ENCODE data around the gene RHOBTB1. TPM values are rescaled to one million over a fixed set of nuclear protein-coding genes. Genes with fewer than 3 reads are reported as not detected.

RHOBTB1 gene
- polyA plus RNA-seq, 2 donors, result 0.73 to 0.77 TPM

DNA sequence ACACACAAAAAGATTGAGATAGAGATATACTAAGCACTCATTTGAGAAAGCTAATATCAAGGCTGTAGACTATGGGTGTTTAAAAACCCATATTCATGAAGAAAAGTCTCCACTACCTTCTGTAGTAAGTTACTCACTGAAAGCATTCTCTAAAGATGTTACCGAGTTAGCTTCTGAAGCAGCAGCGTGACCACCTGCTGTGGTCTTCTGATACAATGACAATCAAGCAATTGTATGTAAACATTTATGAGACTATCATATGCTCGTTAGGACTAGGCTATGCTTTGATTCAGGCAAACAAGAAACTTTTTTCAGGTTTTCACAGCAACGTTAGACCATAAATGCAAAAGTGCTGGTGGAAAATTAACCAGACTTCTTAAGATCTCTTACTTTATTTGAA is 11.2 kb downstream of the RHOBTB1 start:
- 65 to 85% methylated on average over 4 of the region's 4 CpGs for WGBS, 2 donors
- Histone ChIP-seq H3K36me3 (ENCODE audit: control insufficient read depth in 2 of 2, insufficient read depth in 2 of 2, low read length in 1 of 2) (no peaks in the 10 kb centered on the region), H3K27ac (ENCODE audit: low read depth in 2 of 2, low read length in 1 of 2) (no peak overlapping the region), H3K4me3 (ENCODE audit: low read depth in 1 of 2, low read length in 2 of 2) (no peak overlapping the region), H3K27me3 (ENCODE audit: control insufficient read depth in 1 of 2, insufficient read depth in 2 of 2, low read length in 2 of 2) (no peaks in the 10 kb centered on the region), H3K9me3 (ENCODE audit: control insufficient read depth in 2 of 2, insufficient read depth in 1 of 2, low read depth in 1 of 2, low read length in 1 of 2) (no peaks in the 10 kb centered on the region), H3K4me1 (ENCODE audit: control insufficient read depth in 2 of 2, insufficient read depth in 2 of 2, low read length in 1 of 2) (no peaks in the 10 kb centered on the region)

DNA sequence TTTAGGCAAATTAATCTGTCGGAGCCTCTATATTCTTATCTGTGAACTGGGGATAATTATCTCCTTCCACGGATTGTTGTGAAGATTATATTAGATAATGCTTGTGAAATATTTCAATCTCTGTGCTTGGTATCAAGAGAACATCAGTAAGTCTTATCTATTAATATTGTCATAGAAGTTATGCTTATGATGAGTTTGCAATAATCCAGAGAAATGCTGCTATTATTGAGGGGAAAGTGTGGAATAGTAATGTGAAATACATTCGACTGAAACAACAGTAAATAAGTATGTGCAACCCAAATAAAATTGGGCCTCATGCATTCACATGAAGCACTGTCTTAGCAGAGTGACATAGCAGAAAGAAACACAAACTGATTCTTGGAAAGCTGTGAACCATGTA is 13.7 kb downstream of the RHOBTB1 start:
- WGBS, 2 donors, result 66 to 85% methylated on average over 3 of the region's 3 CpGs
- Histone ChIP-seq H3K27me3 (ENCODE audit: control insufficient read depth in 1 of 2, insufficient read depth in 2 of 2, low read length in 2 of 2) (no peaks in the 10 kb centered on the region), H3K27ac (ENCODE audit: low read depth in 2 of 2, low read length in 1 of 2) (no peak overlapping the region), H3K4me1 (ENCODE audit: control insufficient read depth in 2 of 2, insufficient read depth in 2 of 2, low read length in 1 of 2) (no peaks in the 10 kb centered on the region), H3K9me3 (ENCODE audit: control insufficient read depth in 2 of 2, insufficient read depth in 1 of 2, low read depth in 1 of 2, low read length in 1 of 2) (no peaks in the 10 kb centered on the region), H3K4me3 (ENCODE audit: low read depth in 1 of 2, low read length in 2 of 2) (no peak overlapping the region), H3K36me3 (ENCODE audit: control insufficient read depth in 2 of 2, insufficient read depth in 2 of 2, low read length in 1 of 2) (no peaks in the 10 kb centered on the region)

DNA sequence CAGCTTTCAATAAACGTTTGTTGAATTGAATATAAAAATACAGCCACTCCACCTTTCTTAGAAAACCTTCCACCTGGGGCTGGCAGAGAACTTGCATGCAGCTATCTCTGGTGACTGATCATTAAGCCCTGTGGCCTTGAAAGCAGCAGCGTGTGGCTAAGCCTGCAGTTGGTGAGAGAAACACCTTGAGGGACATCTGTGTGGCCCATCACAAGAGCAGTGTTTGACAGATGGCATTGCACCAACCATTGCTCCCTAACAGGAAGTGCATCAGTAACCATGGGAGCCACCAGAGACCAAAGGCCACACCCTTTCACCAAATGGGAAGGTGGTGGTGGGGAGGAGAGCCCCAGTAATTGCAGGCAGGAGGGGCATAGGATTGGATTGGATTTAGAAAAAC is 22.4 kb downstream of the RHOBTB1 start:
- no peaks in the 10 kb centered on the region for H3K36me3 ChIP-seq (ENCODE audit: control insufficient read depth in 2 of 2, insufficient read depth in 2 of 2, low read length in 1 of 2)
- 43 to 55% methylated on average over 2 of the region's 2 CpGs for WGBS, 2 donors
- no peaks in the 10 kb centered on the region for H3K27me3 ChIP-seq (ENCODE audit: control insufficient read depth in 1 of 2, insufficient read depth in 2 of 2, low read length in 2 of 2)
- H3K9me3 ChIP-seq (ENCODE audit: control insufficient read depth in 2 of 2, insufficient read depth in 1 of 2, low read depth in 1 of 2, low read length in 1 of 2), result no peaks in the 10 kb centered on the region
- H3K4me1 ChIP-seq (ENCODE audit: control insufficient read depth in 2 of 2, insufficient read depth in 2 of 2, low read length in 1 of 2), result no peaks in the 10 kb centered on the region
- no peak overlapping the region for H3K4me3 ChIP-seq (ENCODE audit: low read depth in 1 of 2, low read length in 2 of 2)
- H3K27ac ChIP-seq (ENCODE audit: low read depth in 2 of 2, low read length in 1 of 2), result no peak overlapping the region

DNA sequence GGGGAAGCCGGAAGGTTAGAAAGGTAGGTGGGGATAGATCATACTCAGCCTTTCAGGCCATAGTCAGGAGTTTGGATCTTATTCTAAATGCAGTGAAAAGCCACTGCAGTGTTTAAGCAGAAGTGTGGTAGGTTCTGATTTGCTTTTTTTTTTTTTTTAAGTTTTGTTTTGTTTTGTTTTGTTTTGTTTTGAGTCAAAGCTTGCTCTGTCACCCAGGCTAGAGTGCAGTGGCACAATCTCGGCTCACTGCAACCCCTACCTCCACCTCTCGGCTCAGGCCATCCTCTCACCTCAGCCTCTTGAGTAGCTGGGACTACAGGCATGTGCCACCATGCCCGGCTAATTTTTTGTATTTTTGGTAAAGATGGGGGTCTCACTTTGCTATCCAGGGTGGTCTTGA is 23.5 kb downstream of the RHOBTB1 start:
- Histone ChIP-seq H3K9me3 (ENCODE audit: control insufficient read depth in 2 of 2, insufficient read depth in 1 of 2, low read depth in 1 of 2, low read length in 1 of 2) (no peaks in the 10 kb centered on the region), H3K27me3 (ENCODE audit: control insufficient read depth in 1 of 2, insufficient read depth in 2 of 2, low read length in 2 of 2) (no peaks in the 10 kb centered on the region), H3K27ac (ENCODE audit: low read depth in 2 of 2, low read length in 1 of 2) (no peak overlapping the region), H3K36me3 (ENCODE audit: control insufficient read depth in 2 of 2, insufficient read depth in 2 of 2, low read length in 1 of 2) (no peaks in the 10 kb centered on the region), H3K4me1 (ENCODE audit: control insufficient read depth in 2 of 2, insufficient read depth in 2 of 2, low read length in 1 of 2) (no peaks in the 10 kb centered on the region), H3K4me3 (ENCODE audit: low read depth in 1 of 2, low read length in 2 of 2) (no peak overlapping the region)
- 88 to 99% methylated on average over 4 of the region's 4 CpGs for whole genome bisulfite sequencing, 2 donors

DNA sequence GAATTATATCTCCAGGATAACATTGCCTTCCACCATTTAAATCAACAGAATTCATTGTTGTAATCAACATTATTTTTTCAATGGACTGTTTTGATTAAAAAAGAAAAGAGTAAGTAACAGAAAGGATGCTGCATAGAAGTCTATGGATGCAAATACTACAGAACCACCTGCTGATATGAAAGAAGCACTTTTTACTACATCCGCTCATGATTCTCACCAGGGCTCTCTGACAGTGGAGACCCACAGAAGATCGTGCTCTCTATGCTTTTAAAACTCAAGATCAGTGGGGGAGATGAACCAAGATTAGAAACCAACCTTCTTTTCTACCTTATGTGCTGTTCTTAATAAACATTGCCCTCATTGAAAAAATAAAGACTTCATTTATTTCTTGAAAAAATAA is 24.4 kb downstream of the RHOBTB1 start:
- H3K27me3 ChIP-seq (ENCODE audit: control insufficient read depth in 1 of 2, insufficient read depth in 2 of 2, low read length in 2 of 2), result no peaks in the 10 kb centered on the region
- no peaks in the 10 kb centered on the region for H3K36me3 ChIP-seq (ENCODE audit: control insufficient read depth in 2 of 2, insufficient read depth in 2 of 2, low read length in 1 of 2)
- no peaks in the 10 kb centered on the region for H3K4me1 ChIP-seq (ENCODE audit: control insufficient read depth in 2 of 2, insufficient read depth in 2 of 2, low read length in 1 of 2)
- no peak overlapping the region for H3K4me3 ChIP-seq (ENCODE audit: low read depth in 1 of 2, low read length in 2 of 2)
- no peak overlapping the region for H3K27ac ChIP-seq (ENCODE audit: low read depth in 2 of 2, low read length in 1 of 2)
- WGBS, 2 donors, result 90 to 93% methylated on average over 2 of the region's 2 CpGs
- H3K9me3 ChIP-seq (ENCODE audit: control insufficient read depth in 2 of 2, insufficient read depth in 1 of 2, low read depth in 1 of 2, low read length in 1 of 2), result no peaks in the 10 kb centered on the region

DNA sequence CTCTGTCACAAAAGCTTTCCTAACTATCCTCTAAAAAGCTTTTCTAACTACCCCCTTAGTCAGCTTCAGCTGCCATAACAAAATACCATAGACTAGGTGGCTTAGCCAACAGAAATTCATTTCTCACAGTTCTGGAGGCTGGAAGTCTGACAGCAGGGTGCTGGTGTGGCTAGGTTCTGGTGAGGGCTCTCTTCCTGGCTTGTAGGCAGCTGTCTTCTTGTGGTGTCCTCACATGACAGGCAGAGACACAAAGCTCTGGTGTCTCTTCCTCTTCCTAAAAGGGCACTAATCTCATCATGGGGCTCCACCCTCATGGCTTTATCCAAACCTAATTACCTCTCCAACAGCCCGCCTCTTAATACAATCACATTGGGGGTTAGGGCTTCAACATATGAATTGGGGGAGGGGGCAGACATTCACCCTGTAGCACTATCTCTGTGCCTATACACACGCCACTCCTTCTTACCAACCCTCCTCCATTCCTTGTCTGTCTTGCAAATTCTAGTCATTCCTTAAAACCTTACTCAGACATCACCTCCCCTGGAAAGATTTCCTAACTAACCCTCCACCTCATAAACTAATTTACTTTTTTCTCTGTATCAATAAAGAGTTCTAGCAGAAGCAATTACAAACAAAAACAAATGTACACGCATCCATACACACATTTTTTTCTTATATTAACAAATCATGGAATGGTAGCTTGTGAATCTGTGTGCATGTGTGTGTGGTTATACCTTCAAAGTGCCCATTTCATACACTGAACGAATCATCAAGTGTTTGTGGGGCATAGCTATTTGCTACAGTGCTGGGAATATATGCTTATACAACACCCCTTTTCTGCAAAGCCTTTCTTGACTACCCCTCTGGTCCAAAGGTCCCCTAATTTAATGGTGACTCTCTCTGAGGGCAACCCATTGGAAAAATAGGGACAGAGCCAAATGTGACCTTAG is 26.4 kb downstream of the RHOBTB1 start:
- no peak overlapping the region for H3K4me3 ChIP-seq (ENCODE audit: low read depth in 1 of 2, low read length in 2 of 2)
- no peak overlapping the region for H3K27ac ChIP-seq (ENCODE audit: low read depth in 2 of 2, low read length in 1 of 2)
- H3K36me3 ChIP-seq (ENCODE audit: control insufficient read depth in 2 of 2, insufficient read depth in 2 of 2, low read length in 1 of 2), result no peaks in the 10 kb centered on the region
- H3K27me3 ChIP-seq (ENCODE audit: control insufficient read depth in 1 of 2, insufficient read depth in 2 of 2, low read length in 2 of 2), result no peaks in the 10 kb centered on the region
- no peaks in the 10 kb centered on the region for H3K4me1 ChIP-seq (ENCODE audit: control insufficient read depth in 2 of 2, insufficient read depth in 2 of 2, low read length in 1 of 2)
- WGBS, 2 donors, result 94 to 96% methylated on average over 4 of the region's 4 CpGs
- H3K9me3 ChIP-seq (ENCODE audit: control insufficient read depth in 2 of 2, insufficient read depth in 1 of 2, low read depth in 1 of 2, low read length in 1 of 2), result no peaks in the 10 kb centered on the region

DNA sequence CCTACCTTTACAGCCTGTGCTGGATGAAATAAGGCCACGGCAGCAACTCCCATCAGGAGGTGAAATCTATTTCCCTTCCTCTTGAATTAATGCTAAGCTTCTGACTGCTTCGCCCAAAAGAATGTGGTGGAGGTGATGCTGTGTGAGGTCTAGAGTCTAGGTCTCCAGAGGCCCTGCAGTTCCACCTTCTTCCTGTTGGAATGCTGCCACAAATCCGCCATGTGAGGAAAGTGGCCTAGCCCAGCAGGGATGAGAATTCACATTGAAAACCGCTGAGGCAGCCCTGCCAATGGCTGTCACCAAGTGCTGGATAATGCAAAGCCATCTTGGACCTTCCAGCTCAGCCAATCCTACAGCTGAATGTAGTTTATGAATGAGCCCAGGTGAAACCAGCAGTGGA is 28.0 kb downstream of the RHOBTB1 start:
- H3K4me3 ChIP-seq (ENCODE audit: low read depth in 1 of 2, low read length in 2 of 2), result no peak overlapping the region
- H3K27ac ChIP-seq (ENCODE audit: low read depth in 2 of 2, low read length in 1 of 2), result no peak overlapping the region
- 75 to 89% methylated on average over 4 of the region's 4 CpGs for WGBS, 2 donors
- H3K9me3 ChIP-seq (ENCODE audit: control insufficient read depth in 2 of 2, insufficient read depth in 1 of 2, low read depth in 1 of 2, low read length in 1 of 2), result no peaks in the 10 kb centered on the region
- no peaks in the 10 kb centered on the region for H3K27me3 ChIP-seq (ENCODE audit: control insufficient read depth in 1 of 2, insufficient read depth in 2 of 2, low read length in 2 of 2)
- H3K4me1 ChIP-seq (ENCODE audit: control insufficient read depth in 2 of 2, insufficient read depth in 2 of 2, low read length in 1 of 2), result no peaks in the 10 kb centered on the region
- H3K36me3 ChIP-seq (ENCODE audit: control insufficient read depth in 2 of 2, insufficient read depth in 2 of 2, low read length in 1 of 2), result no peaks in the 10 kb centered on the region

DNA sequence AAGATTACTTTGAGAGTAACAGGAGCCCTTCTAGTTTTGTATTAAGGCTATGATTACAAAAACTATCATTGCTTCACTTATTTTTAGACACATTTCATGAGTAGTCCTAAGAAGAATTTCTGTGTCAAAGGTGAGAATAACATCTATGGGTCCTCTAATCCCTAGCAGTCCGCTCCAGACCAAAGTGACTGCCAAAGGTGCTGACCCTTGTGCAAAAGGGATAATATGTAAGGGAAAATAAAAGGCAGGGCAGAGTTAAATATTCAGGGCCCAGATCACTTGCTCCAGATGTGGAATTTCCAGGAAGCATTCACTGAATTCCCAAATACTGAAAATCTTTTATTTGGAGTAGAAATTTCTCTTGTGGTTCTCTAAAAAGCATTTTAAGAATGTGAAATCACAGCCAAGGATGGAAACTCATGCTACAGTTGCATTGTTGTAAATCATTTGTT is 29.3 kb downstream of the RHOBTB1 start:
- Histone ChIP-seq H3K9me3 (ENCODE audit: control insufficient read depth in 2 of 2, insufficient read depth in 1 of 2, low read depth in 1 of 2, low read length in 1 of 2) (no peaks in the 10 kb centered on the region), H3K4me1 (ENCODE audit: control insufficient read depth in 2 of 2, insufficient read depth in 2 of 2, low read length in 1 of 2) (no peaks in the 10 kb centered on the region), H3K27ac (ENCODE audit: low read depth in 2 of 2, low read length in 1 of 2) (no peak overlapping the region), H3K4me3 (ENCODE audit: low read depth in 1 of 2, low read length in 2 of 2) (no peak overlapping the region), H3K36me3 (ENCODE audit: control insufficient read depth in 2 of 2, insufficient read depth in 2 of 2, low read length in 1 of 2) (no peaks in the 10 kb centered on the region), H3K27me3 (ENCODE audit: control insufficient read depth in 1 of 2, insufficient read depth in 2 of 2, low read length in 2 of 2) (no peaks in the 10 kb centered on the region)
- 70 to 71% methylated on average over 1 of the region's 1 CpG for WGBS, 2 donors

DNA sequence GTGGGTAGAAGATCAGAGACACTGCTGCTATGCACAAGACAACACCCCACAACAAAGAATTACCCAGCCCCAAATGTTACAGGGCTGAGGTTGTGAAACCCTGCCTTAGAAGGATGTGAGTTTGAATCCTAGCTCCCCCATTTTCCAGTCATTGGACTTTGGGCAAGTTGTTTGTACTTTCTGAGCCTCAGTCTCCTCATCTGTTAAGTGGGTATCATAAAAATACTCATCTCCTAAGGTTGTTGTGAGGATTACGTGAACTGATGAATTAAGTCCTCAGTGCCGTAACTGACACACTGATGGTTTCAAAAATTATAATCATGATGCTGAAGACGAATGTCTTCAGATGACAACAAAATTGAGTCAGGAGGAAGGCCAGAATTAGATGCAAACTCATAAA is 30.3 kb downstream of the RHOBTB1 start:
- WGBS, 2 donors, result 84 to 93% methylated on average over 3 of the region's 3 CpGs
- no peaks in the 10 kb centered on the region for H3K9me3 ChIP-seq (ENCODE audit: control insufficient read depth in 2 of 2, insufficient read depth in 1 of 2, low read depth in 1 of 2, low read length in 1 of 2)
- no peak overlapping the region for H3K27ac ChIP-seq (ENCODE audit: low read depth in 2 of 2, low read length in 1 of 2)
- no peaks in the 10 kb centered on the region for H3K36me3 ChIP-seq (ENCODE audit: control insufficient read depth in 2 of 2, insufficient read depth in 2 of 2, low read length in 1 of 2)
- no peaks in the 10 kb centered on the region for H3K4me1 ChIP-seq (ENCODE audit: control insufficient read depth in 2 of 2, insufficient read depth in 2 of 2, low read length in 1 of 2)
- H3K4me3 ChIP-seq (ENCODE audit: low read depth in 1 of 2, low read length in 2 of 2), result no peak overlapping the region
- no peaks in the 10 kb centered on the region for H3K27me3 ChIP-seq (ENCODE audit: control insufficient read depth in 1 of 2, insufficient read depth in 2 of 2, low read length in 2 of 2)

DNA sequence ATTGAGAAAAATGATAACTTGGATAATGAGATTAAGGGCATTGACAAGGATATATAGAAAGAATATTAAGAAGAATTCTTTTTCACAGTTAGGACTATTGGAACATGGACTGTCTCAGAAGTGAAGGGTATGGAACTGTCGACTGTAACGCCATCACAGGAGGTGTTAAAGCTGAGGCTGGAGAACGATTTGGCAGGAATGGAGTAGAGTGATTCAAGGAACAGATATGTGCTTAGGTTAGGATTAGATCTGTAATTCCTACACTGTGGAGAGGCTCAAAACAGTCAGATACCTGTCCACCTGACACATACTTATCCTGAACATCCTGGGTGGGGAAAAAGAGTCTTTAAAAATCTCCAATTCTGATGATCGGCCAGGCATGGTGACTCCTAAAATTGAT is 30.9 kb downstream of the RHOBTB1 start:
- Histone ChIP-seq H3K4me1 (ENCODE audit: control insufficient read depth in 2 of 2, insufficient read depth in 2 of 2, low read length in 1 of 2) (no peaks in the 10 kb centered on the region), H3K4me3 (ENCODE audit: low read depth in 1 of 2, low read length in 2 of 2) (no peak overlapping the region), H3K9me3 (ENCODE audit: control insufficient read depth in 2 of 2, insufficient read depth in 1 of 2, low read depth in 1 of 2, low read length in 1 of 2) (no peaks in the 10 kb centered on the region), H3K36me3 (ENCODE audit: control insufficient read depth in 2 of 2, insufficient read depth in 2 of 2, low read length in 1 of 2) (no peaks in the 10 kb centered on the region), H3K27me3 (ENCODE audit: control insufficient read depth in 1 of 2, insufficient read depth in 2 of 2, low read length in 2 of 2) (no peaks in the 10 kb centered on the region), H3K27ac (ENCODE audit: low read depth in 2 of 2, low read length in 1 of 2) (no peak overlapping the region)
- WGBS, 2 donors, result 77 to 83% methylated on average over 4 of the region's 4 CpGs
